Activated CD8-positive, alpha-beta memory T cell treated with anti-CD3 and anti-CD28 coated beads, Interleukin-2, amount 10 ng/mL, durations not matched to agents 7 days and 5 days (primary cell): ENCODE data around the gene TUBB6. TPM values are rescaled to one million over a fixed set of nuclear protein-coding genes. Genes with fewer than 3 reads are reported as not detected.

ENCODE experiments used
- ATAC-seq: fragments of 150-1000 bp; cut with Tn5 transposase; one replicate; pipeline ENCODE4 v1.10.0; 2021; ENCODE audit warnings: moderate library complexity
- CTCF ChIA-PET: fragments of 350-600 bp; sonication (Branson Sonifier 250); formaldehyde crosslinking; loops from one replicate; lab custom pipeline; 2021; ENCODE audit warnings: antibody characterized with exemption; lab: Charles Lee
- DNase-seq: peaks from one replicate; pipeline ENCODE4 v3.0.0-alpha.2; 2020
- H3K27ac Mint-ChIP-seq: one replicate; pipeline ENCODE4 v1.8.0; 2021; ENCODE audit warnings: mild to moderate bottlenecking, mixed read lengths
- H3K27me3 Mint-ChIP-seq: one replicate; pipeline ENCODE4 v1.8.0; 2021; ENCODE audit warnings: mixed read lengths
- H3K36me3 Mint-ChIP-seq: one replicate; pipeline ENCODE4 v1.8.0; 2021; ENCODE audit warnings: mild to moderate bottlenecking, mixed read lengths
- H3K4me1 Mint-ChIP-seq: one replicate; pipeline ENCODE4 v1.8.0; 2021; ENCODE audit warnings: mixed read lengths
- H3K4me3 Mint-ChIP-seq: one replicate; pipeline ENCODE4 v1.8.0; 2021; ENCODE audit warnings: mild to moderate bottlenecking, moderate library complexity, mixed read lengths
- H3K9me3 Mint-ChIP-seq: one replicate; pipeline ENCODE4 v1.8.0; 2022; ENCODE audit warnings: low read depth, mixed read lengths
- total RNA-seq, 2 experiments: library from RNA; stranded (reverse); gene quantifications; one replicate each; pipeline ENCODE4 v1.2.3, GENCODE V29; 2021

Gene TUBB6
- total RNA-seq, 2 experiments from 2014 or later, result 14.7 to 39.0 TPM

GRCh38 chr18:12373116-12373770 lies 65.2 kb downstream of the TUBB6 start:
- Mint-ChIP-seq H3K9me3 (no peaks in the 10 kb centered on the region), H3K4me3 (no peak overlapping the region), H3K27me3 (no peaks in the 10 kb centered on the region), H3K27ac (no peak overlapping the region), H3K36me3 (peaks cover 21% of the 10 kb centered on the region), H3K4me1 (peaks cover 53% of the 10 kb centered on the region)
- CTCF ChIA-PET, result interaction anchor here (0.6 to 1.8 kb wide), 3 partner anchors 7 to 45 kb away, joined by 3 to 7 read pairs (median 4); no protein-coding TSS in a partner anchor
- ATAC-seq (no peak), DNase-seq (no peak)

GRCh38 chr18:12373771-12374116 lies 65.7 kb downstream of the TUBB6 start:
- CTCF ChIA-PET, result interaction anchor here (0.6 to 1.8 kb wide), 3 partner anchors 8 to 45 kb away, joined by 3 to 7 read pairs (median 4); no protein-coding TSS in a partner anchor
- DNase-seq (no peak), ATAC-seq (no peak)
- peaks cover 21% of the 10 kb centered on the region for H3K36me3 Mint-ChIP-seq
- no peaks in the 10 kb centered on the region for H3K9me3 Mint-ChIP-seq
- no peak overlapping the region for H3K4me3 Mint-ChIP-seq
- no peak overlapping the region for H3K27ac Mint-ChIP-seq
- H3K27me3 Mint-ChIP-seq, result no peaks in the 10 kb centered on the region
- H3K4me1 Mint-ChIP-seq, result peaks cover 53% of the 10 kb centered on the region

GRCh38 chr18:12374401-12374800 lies 66.4 kb downstream of the TUBB6 start:
- CTCF ChIA-PET, result no interaction called here
- H3K4me1 Mint-ChIP-seq, result peaks cover 53% of the 10 kb centered on the region
- peaks cover 18% of the 10 kb centered on the region for H3K36me3 Mint-ChIP-seq
- H3K9me3 Mint-ChIP-seq, result no peaks in the 10 kb centered on the region
- peak overlapping the region; percentile 14 for H3K27ac Mint-ChIP-seq
- peak overlapping the region; percentile 88 for H3K4me3 Mint-ChIP-seq
- no peak for ATAC-seq
- H3K27me3 Mint-ChIP-seq, result no peaks in the 10 kb centered on the region
- DNase-seq, result no peak

Other genes starting within 250 kb of the TUBB6 start
- not detected for gene ANKRD62, start 214.4 kb upstream of the TUBB6 start, total RNA-seq
- not detected for gene CIDEA, start 53.9 kb upstream of the TUBB6 start, total RNA-seq
- 10 to 100 TPM; 39.6 to 50.9 TPM for gene AFG3L2, start 69.0 kb downstream of the TUBB6 start, total RNA-seq
- 1 to 10 TPM; 5.8 to 9.7 TPM for gene PRELID3A, start 99.7 kb downstream of the TUBB6 start, total RNA-seq